Testis (tissue), 2 donors: Measurements from ENCODE around the gene PRIMPOL.

Source experiments
- POLR2A ChIP-seq: fragments of 450-650 bp; IDR thresholded peaks from one replicate; pipeline ENCODE4 v1.6.1; 2017; ENCODE audit warnings: antibody characterized with exemption, mild to moderate bottlenecking, moderate library complexity
- TF ChIP-seq, protein P1 (sequence below), 3 experiments: fragments of 450-650 bp in 2 of 3; fragments of 200-600 bp in 1 of 3; sonication (generic) in 1 of 3; IDR thresholded peaks; one replicate each; pipeline ENCODE4 v1.5.1; 2016 to 2019; ENCODE audit warnings: antibody characterized with exemption in 3 of 3, mild to moderate bottlenecking in 2 of 3, moderate library complexity in 1 of 3

GRCh38 chr4:184643731-184644130 is 5.8 kb upstream of the PRIMPOL start:
- TF ChIP-seq, protein P1, sequence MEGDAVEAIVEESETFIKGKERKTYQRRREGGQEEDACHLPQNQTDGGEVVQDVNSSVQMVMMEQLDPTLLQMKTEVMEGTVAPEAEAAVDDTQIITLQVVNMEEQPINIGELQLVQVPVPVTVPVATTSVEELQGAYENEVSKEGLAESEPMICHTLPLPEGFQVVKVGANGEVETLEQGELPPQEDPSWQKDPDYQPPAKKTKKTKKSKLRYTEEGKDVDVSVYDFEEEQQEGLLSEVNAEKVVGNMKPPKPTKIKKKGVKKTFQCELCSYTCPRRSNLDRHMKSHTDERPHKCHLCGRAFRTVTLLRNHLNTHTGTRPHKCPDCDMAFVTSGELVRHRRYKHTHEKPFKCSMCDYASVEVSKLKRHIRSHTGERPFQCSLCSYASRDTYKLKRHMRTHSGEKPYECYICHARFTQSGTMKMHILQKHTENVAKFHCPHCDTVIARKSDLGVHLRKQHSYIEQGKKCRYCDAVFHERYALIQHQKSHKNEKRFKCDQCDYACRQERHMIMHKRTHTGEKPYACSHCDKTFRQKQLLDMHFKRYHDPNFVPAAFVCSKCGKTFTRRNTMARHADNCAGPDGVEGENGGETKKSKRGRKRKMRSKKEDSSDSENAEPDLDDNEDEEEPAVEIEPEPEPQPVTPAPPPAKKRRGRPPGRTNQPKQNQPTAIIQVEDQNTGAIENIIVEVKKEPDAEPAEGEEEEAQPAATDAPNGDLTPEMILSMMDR (IDR thresholded peaks at IDR 0.05) = no peak
- no peak for TF ChIP-seq POLR2A
